Activated T-cell treated with anti-CD3 and anti-CD28 coated beads for 48 hours (primary cell): Measurements from ENCODE around the gene POU3F3.

Experiments
- DNase-seq: peaks from one replicate; pipeline ENCODE4 v3.0.0-alpha.2; 2020; ENCODE audit warnings: low read depth

Gene POU3F3

GRCh38 chr2:104846786-104847585 lies 6.9 kb upstream of the POU3F3 start:
- no peak for DNase-seq

GRCh38 chr2:104847586-104848160 lies 6.2 kb upstream of the POU3F3 start:
- no peak for DNase-seq

DNA sequence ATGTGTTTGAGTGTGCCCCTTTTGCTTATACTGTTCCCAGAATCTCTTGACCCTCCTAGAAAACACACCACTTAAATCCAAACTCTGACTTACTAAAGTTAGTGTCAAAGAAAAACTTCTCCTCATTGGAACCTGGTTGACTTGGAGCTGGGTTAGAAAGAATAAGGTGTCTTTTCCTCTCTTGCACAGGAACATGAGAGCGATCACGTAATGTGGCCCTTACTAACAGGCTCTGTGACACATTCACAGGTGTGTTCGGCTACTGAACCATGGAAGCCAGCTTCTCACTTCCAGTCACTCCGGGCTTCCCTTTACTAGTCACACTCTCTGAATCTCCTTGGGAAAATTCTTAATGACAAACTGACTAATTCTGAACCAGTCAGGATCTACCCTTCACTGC lies 5.4 kb upstream of the POU3F3 start:
- no peak for DNase-seq

- DNase-seq = no peak
Measured at GRCh38 chr2:104849101-104849500, 4.8 kb upstream of the POU3F3 start.

DNA sequence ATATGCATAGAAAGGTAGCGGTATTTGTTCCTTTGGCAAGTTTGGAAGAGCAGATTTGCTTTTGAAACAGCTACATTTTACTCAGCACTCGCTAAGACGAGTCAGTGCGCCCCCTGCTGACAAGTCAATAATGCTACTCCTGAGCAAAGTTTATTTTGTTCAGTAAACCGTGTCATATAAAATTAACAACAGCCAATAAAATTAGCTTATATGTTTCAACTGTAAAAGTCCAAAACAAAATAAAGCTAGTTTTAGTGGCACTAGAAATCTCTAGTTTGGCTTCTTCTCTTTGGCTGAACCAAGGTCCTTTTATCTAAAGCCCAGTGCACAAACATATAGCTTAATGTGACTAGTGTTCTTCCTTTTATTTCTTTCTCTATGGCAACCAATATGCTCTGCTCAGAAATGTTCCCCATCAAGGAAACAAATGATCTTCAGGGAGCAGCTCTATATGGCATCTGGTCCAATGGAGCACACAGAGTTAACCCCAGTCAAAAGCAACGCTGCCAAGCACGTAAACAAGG lies 4.2 kb upstream of the POU3F3 start:
- peak; percentile 60 for DNase-seq

GRCh38 chr2:104850361-104851290 lies 3.3 kb upstream of the POU3F3 start:
- DNase-seq = no peak

DNA sequence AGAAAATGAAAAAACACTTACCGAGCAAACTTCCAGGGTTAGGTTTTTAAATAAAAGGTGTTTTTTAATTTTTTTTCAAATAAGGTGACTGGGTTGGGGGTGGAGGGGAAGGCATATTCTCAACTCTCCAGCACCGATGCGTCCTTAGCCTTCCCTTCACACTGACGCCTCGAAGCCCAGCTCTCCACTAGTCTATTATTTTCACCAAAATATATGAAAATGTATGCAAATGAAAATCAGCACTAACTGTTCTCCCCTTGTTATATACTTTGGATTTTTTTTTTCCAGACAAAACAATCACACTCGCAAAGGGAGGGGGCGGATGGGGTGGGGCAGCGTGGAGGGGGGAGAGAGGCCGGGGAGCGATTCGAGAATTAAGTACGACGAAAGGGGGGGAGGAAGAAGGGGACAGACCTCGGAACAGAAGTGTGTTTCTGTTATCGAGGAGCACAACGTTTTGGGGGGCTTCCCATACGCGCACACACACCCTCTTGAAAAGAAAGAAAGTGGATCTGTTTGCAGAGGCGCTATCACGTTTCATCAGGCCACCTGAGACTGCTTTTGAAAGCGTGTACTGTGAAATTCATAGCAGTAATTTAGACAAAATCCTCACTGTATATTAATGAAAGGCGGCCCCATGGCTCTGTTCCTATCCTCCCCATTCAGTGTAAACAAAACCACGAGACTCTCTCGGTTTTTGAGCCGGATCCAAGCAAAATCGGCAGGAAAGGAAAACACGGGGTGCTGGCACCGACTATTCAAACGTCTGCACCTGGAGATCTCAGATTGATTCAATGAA lies 2.4 kb upstream of the POU3F3 start:
- no peak for DNase-seq

GRCh38 chr2:104852090-104852666 lies 1.7 kb upstream of the POU3F3 start:
- DNase-seq = no peak

- no peak for DNase-seq
Measured at GRCh38 chr2:104854498-104855220, 744 bp downstream of the POU3F3 start.

DNA sequence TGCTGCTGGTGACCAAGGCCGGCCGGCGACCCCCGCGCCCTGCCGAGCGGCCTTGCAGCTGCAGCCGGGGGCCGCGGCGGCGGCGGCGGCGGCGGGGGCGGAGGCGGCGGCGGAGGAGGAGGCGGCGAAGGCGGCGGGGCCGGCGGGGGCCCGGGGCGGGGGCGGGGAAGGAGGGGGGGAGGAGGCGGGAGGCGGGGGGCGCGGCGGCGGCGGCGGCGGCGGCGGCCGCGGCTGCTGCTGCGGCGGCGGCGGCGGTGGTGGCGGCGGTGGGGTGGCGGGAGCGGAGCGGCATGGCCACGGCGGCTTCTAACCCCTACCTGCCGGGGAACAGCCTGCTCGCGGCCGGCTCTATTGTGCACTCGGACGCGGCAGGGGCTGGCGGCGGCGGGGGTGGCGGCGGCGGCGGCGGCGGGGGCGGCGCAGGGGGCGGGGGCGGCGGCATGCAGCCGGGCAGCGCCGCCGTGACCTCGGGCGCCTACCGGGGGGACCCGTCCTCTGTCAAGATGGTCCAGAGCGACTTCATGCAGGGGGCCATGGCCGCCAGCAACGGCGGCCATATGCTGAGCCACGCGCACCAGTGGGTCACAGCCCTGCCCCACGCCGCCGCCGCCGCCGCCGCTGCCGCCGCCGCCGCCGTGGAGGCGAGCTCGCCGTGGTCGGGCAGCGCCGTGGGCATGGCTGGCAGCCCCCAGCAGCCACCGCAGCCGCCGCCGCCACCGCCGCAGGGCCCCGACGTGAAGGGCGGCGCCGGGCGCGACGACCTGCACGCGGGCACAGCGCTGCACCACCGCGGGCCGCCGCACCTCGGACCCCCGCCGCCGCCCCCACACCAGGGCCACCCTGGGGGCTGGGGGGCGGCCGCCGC lies 1.5 kb downstream of the POU3F3 start:
- DNase-seq = no peak

GRCh38 chr2:104856086-104856972 lies 2.4 kb downstream of the POU3F3 start:
- no peak for DNase-seq

- no peak for DNase-seq
Measured at GRCh38 chr2:104856973-104857261, 3.0 kb downstream of the POU3F3 start.

DNA sequence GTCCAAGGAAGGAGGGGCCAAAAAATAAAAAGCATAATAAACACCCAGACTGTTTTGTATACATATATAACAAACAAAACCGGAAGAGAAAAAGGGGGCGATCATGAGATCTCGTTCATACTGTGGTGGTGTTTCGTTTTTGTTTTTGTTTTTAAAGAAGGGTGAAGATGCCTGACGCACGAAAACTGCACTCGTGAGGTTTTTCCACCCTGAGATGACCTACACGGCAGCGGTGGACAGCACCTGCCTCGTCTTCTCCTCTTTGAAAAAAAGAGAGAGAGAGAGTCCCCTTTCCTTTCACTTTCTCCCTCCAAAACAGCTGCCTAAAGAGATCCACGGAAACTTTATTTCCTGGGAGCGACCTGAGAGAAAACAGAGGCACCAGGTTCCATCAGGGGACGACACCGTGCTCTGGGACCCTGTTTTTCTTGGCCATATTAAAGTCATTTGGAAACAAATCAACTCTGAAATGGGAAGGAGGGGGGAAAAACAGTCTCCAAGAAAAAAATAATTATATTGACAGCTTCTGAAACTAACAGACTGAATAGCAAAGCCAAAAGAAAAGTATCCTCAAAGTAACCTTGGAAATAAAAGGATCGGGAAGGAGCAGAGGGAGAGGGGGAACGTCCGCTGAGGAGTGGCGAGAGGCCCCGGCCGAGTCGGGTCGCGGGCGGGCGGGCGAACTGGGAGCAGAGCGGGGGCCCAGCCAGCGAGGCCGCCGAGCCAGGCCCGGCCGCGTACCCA lies 3.5 kb downstream of the POU3F3 start:
- no peak for DNase-seq

DNA sequence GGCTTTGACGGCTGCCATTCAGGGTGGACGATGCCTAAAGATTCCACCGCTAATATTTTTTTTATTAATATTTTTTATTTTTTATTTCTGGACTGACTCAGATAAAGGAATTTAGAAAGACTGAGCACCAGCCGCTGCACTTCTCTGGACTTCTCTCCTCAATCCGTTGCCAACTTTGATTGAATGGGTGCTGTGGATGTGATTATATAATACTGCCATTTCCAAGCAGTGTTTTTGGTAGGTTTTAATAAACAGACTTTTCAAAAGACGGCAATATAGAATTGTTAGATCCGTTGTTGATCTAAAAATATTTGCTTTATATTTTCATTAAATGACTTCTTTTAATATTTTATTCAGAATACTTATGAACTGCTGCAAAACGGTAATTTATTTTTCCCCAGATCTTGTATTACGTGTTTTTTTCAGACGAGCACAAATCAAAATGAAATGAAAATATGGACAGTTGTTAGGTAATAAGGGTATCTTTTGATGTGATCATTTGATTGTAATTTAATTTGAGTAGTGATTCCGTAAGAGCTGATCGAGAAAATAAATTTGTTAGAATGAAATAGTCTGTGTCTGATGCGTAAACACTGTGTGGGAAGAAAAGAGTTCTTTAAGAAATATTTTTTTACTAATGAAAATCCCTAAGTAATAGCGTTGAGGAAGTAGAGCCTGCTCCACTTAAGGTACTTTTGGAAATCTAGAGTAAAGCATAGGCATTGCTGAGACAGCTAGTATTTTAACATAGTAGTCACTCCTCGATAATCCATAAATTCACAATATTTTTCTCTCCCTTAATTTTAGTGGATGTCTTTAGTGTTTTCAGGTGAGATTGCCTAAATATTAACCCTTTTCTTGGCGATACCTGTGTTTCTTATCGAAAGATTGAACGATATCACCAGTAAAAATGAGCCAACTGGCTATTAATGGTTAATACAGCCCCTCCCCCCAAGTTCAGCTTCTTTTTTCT lies 4.4 kb downstream of the POU3F3 start:
- no peak for DNase-seq

- no peak for DNase-seq
Measured at GRCh38 chr2:104859291-104859765, 5.4 kb downstream of the POU3F3 start.

- DNase-seq = no peak
Measured at GRCh38 chr2:104859766-104860450, 6.0 kb downstream of the POU3F3 start.
